ENCODE data around the gene SEPTIN10. TPM values are rescaled to one million over a fixed set of nuclear protein-coding genes. Genes with fewer than 3 reads are reported as not detected.

Gene SEPTIN10
- total and polyA plus RNA-seq, 9 of the 15 experiments (the other 6 are each of a cell fraction or from before 2014, with no cell fraction given), result 0.40 TPM; not detected in 8

GRCh38 chr2:109519513-109519912 lies 94.3 kb downstream of the SEPTIN10 start (continued):
- TF ChIP-seq ZKSCAN3 (CRISPR knock-in tag; IDR thresholded peaks at IDR 0.05) (no peak), ZBTB11 (CRISPR knock-in tag; IDR thresholded peaks at IDR 0.05) (no peak), E2F5 (CRISPR knock-in tag; IDR thresholded peaks at IDR 0.05) (no peak), ZNF347 (CRISPR knock-in tag; IDR thresholded peaks at IDR 0.05; ENCODE audit: low read depth) (no peak), GMEB1 (CRISPR knock-in tag; IDR thresholded peaks at IDR 0.05) (no peak), WHSC1 (IDR thresholded peaks at IDR 0.05; ENCODE audit: low read length) (no peak)

Measured in K562 (cell line).